Measurements from ENCODE around the gene RGS21.

DNA sequence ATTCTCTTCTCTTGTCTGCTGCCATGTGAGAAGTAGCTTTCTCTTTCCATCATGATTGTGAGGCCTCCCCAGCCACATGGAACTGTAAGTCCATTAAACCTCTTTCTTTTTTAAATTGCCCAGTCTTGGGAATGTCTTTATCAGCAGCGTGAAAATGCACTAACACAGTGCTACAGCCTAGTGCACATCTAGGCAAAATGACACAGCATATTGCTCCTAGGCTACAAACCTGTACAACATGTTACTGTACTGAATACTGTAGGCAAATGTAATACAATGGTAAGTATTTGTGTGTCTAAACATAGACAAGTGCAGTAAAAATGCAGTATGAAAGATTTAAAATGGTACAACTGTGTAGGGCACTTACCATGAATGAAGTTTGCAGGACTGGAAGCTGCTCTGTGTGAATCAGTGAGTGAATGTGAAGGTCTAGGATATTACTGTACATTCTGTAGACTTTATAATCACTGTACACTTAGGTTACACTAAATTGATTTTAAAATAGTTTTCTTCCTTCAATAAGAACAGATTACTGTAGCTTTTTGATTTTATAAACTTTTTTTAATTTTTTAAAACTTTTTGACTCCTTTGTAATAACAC is 69.4 kb downstream of the RGS21 start:
- TF ChIP-seq POLR2A (IDR thresholded peaks at IDR 0.05) (no peak), CTCF (IDR thresholded peaks at IDR 0.05) (no peak)

All from lower leg skin (tissue), 3 donors.